PFSK-1 (cell line): ENCODE results near the gene PRAME.

Source experiments
- FOXP2 ChIP-seq: optimal IDR thresholded peaks from 2 replicates; pipeline ENCODE3; 2011; ENCODE audit warnings: borderline replicate concordance, control low read depth, inconsistent platforms; ENCODE audit not compliant: insufficient read depth; ENCODE audit errors: extremely low read length, extremely low read depth
- POLR2AphosphoS5 ChIP-seq: IDR thresholded peaks from 2 replicates; pipeline ENCODE4 v1.6.1; 2012; ENCODE audit warnings: low read depth, mild to moderate bottlenecking, control low read depth, low read length, moderate library complexity
- REST ChIP-seq, 2 experiments: IDR thresholded peaks; 2 replicates each; pipeline versions ENCODE4 v1.6.1 to v1.8.0; 2011 to 2012; ENCODE audit warnings: low read depth in 2 of 2, low read length in 2 of 2, control low read depth in 1 of 2, inconsistent platforms in 1 of 2, mild to moderate bottlenecking in 1 of 2, moderate library complexity in 1 of 2; ENCODE audit not compliant: insufficient read depth in 1 of 2
- SIN3A ChIP-seq: IDR thresholded peaks from 2 replicates; pipeline ENCODE4 v1.6.1; 2012; ENCODE audit warnings: mild to moderate bottlenecking, low read length, moderate library complexity, borderline replicate concordance; ENCODE audit not compliant: insufficient read depth
- TAF1 ChIP-seq: IDR thresholded peaks from 2 replicates; pipeline ENCODE4 v1.6.1; 2012; ENCODE audit warnings: low read length, control low read depth, borderline replicate concordance; ENCODE audit not compliant: insufficient read depth

DNA sequence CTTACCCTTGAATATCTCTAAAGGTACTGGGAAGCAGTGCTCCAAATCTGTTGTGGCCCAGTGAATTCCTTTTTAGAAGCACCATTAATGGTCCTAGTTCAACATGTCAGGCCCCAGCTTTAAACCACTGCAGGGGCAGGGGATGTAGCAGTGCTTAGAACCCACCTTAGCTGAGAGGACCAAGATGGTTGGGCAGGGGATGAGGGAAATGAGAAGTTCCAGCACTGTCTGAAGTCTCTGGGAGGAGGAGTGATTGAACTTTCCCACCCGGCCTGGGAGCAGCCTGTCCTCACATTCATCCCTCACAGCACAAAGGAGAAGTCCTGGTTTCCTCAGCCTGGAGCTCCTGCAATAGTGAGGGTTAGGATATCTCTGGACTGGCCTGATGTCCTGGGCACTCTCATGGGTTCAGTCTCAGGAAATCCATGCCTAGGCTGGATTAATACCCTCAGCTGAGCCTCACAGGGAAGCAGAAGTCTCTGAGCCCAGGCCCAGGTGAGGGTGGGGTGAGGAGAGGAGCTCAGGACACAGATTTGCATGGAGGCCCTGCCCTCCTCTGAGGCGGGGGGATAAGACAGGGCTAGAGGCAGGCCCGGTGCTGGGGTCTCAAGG lies 28.6 kb upstream of the PRAME start:
- TF ChIP-seq POLR2AphosphoS5 = no peak
- TF ChIP-seq TAF1 = no peak
- TF ChIP-seq REST (IDR thresholded peaks at IDR 0.05; ENCODE audit: insufficient read depth in 1 of 2, low read depth in 2 of 2, low read length in 2 of 2) = no peak
- no peak for TF ChIP-seq SIN3A
- no peak for TF ChIP-seq FOXP2
